ENCODE data around the gene CEP19. TPM values are rescaled to one million over a fixed set of nuclear protein-coding genes. Genes with fewer than 3 reads are reported as not detected.
A peak's percentile ranks its signal among the peaks of the same experiment; 100 is the strongest.

Gene CEP19
- total and polyA plus RNA-seq, 7 donors: 0.76 to 2.6 (median 1.6) TPM

DNA sequence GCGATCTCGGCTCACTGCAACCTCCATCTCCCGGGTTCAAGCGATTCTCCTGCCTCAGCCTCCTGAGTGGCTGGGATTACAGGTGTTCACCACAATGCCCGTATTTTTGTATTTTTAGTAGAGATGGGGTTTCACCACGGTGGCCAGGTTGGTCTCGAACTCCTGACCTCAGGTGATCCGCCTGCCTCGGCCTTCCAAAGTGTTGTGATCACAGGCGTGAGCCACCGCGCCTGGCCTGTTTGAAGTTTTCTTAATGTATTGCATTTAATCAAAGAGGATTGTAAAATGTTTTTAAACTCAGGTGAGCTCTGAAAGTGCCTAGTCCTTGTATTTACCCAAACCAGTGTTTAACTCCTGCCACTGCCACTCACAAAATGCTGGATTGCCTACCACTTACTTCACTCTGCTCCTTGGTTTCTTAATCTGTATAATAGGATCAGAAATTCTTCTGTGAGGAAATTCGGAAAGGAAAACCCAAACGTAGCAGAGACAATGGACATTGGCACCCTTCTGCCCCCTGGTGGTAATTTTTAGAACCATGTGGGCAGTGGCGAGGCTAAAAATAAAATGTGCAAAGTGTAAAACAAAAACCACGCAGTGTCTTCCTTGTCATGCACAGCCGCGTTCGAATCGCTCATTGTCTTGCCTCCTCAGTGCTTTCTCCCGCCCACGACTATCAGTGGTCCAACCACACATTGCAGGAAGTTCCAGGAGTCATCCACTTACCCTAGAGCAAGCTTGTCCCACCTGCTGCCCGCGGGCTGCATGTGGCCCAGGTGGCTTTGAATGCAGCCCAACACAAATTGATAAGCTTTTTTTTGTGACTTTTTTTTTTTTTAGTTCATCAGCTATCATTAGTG, 27.3 kb downstream of the CEP19 start:
- Histone ChIP-seq H3K27me3 (no peaks in the 10 kb centered on the region), H3K4me3 (no peak overlapping the region), H3K27ac (peak overlapping the region in 1 of 4 donors; percentile 8), H3K9me3 (no peaks in the 10 kb centered on the region), H3K36me3 (no peaks in the 10 kb centered on the region), H3K4me1 (peaks cover 0 to 9% (median 8%) of the 10 kb centered on the region in 4 donors)
- intact Hi-C loops (cut with DNase I): loop anchor here (1.0 kb wide), 1 partner anchor 75 kb away; no protein-coding TSS in a partner anchor
- 28 to 36% methylated on average over 24 of the region's 24 CpGs for WGBS, 2 donors
- TF ChIP-seq POLR2A (IDR thresholded peaks at IDR 0.05) (no peak), EP300 (IDR thresholded peaks at IDR 0.05) (no peak), POLR2AphosphoS5 (IDR thresholded peaks at IDR 0.05) (peak in 1 of 4 donors; percentile 21)
- TF ChIP-seq, protein P1, sequence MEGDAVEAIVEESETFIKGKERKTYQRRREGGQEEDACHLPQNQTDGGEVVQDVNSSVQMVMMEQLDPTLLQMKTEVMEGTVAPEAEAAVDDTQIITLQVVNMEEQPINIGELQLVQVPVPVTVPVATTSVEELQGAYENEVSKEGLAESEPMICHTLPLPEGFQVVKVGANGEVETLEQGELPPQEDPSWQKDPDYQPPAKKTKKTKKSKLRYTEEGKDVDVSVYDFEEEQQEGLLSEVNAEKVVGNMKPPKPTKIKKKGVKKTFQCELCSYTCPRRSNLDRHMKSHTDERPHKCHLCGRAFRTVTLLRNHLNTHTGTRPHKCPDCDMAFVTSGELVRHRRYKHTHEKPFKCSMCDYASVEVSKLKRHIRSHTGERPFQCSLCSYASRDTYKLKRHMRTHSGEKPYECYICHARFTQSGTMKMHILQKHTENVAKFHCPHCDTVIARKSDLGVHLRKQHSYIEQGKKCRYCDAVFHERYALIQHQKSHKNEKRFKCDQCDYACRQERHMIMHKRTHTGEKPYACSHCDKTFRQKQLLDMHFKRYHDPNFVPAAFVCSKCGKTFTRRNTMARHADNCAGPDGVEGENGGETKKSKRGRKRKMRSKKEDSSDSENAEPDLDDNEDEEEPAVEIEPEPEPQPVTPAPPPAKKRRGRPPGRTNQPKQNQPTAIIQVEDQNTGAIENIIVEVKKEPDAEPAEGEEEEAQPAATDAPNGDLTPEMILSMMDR (IDR thresholded peaks at IDR 0.05): peak; percentile 84 to 94 (median 87)
- DNase-seq: peak; percentile 75

DNA sequence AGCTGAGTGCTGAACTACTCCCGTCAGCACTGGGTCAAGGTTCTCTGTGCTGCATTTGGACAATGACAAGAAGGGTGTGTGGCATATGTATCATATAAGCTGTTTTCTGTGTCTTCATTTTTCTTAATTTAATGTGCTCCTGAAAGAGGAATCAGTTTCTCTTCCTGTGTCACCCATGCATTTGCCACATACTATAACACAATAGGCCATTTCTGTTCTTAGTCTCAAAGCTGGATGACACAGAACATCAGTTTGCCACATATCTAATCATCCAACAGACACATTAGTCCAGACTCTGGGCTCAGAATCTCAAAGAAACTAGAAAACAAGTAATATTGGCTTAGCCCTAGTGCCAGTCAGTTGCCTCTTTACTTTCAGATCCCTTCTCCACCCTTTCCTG, 34.1 kb downstream of the CEP19 start:
- Histone ChIP-seq H3K27ac (no peak overlapping the region), H3K9me3 (no peaks in the 10 kb centered on the region), H3K27me3 (no peaks in the 10 kb centered on the region), H3K4me1 (no peaks in the 10 kb centered on the region), H3K4me3 (no peak overlapping the region), H3K36me3 (no peaks in the 10 kb centered on the region)
- intact Hi-C loops (cut with DNase I): no loop called here
- no peak for DNase-seq
- TF ChIP-seq POLR2AphosphoS5 (IDR thresholded peaks at IDR 0.05) (no peak), EP300 (IDR thresholded peaks at IDR 0.05) (no peak), POLR2A (IDR thresholded peaks at IDR 0.05) (no peak)
- TF ChIP-seq, protein P1 (IDR thresholded peaks at IDR 0.05): no peak
- 43 to 71% methylated on average over 1 of the region's 1 CpG for WGBS, 2 donors

- WGBS, 2 donors: 33 to 61% methylated on average over 1 of the region's 1 CpG
- Histone ChIP-seq H3K36me3 (no peaks in the 10 kb centered on the region), H3K4me1 (no peaks in the 10 kb centered on the region), H3K27me3 (no peaks in the 10 kb centered on the region), H3K9me3 (no peaks in the 10 kb centered on the region), H3K27ac (no peak overlapping the region), H3K4me3 (no peak overlapping the region)
- intact Hi-C loops (cut with DNase I): no loop called here
- no peak for DNase-seq
- no peak for TF ChIP-seq POLR2A (IDR thresholded peaks at IDR 0.05)
Measured at GRCh38 chr3:196677353-196677752, 34.7 kb downstream of the CEP19 start.

DNA sequence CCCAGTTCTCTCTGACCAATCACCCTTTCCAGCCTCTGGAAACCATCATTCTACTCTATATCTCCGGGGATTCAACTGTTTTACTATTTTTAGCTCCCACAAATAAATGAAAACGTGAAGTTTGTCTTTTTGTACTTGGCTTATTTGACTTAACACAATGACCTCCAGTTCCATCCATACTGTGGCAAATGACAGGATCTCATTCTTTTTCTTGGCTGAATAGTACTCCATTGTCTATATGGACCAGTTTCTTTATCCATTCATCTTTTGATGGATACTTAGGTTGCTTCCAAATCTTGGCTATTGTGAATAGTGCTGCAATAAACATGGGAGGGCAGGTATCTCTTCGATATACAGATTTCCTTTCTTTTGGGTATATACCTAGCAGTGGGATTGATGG, 38.4 kb downstream of the CEP19 start:
- Histone ChIP-seq H3K27ac (no peak overlapping the region), H3K36me3 (no peaks in the 10 kb centered on the region), H3K4me1 (no peaks in the 10 kb centered on the region), H3K9me3 (no peaks in the 10 kb centered on the region), H3K27me3 (no peaks in the 10 kb centered on the region), H3K4me3 (no peak overlapping the region)
- TF ChIP-seq, protein P1 (IDR thresholded peaks at IDR 0.05): no peak
- TF ChIP-seq POLR2AphosphoS5 (IDR thresholded peaks at IDR 0.05) (no peak), POLR2A (IDR thresholded peaks at IDR 0.05) (no peak), EP300 (IDR thresholded peaks at IDR 0.05) (no peak)
- WGBS, 2 donors: 89 to 93% methylated on average over 3 of the region's 3 CpGs
- DNase-seq: no peak
- intact Hi-C loops (cut with DNase I): no loop called here

DNA sequence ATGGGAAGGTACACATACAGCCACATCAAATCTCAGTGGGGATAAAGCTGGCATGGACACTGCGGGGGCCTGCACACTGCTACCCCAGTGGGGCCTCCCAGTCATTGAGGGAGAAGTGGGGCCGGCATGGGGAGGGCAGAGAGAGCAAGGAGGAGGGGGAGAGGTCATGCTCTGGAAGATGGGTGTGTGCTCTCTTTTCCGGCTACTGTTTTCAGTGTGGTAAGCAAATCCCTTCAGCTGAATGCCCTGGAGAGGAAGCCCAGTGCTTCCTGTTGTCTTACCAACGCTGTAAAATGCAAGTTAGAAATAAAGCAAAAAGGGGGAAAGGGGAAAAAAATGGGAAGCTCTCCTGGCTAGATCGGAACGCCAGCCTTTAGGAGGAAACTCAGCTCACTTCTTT, 41.7 kb downstream of the CEP19 start:
- no peaks in the 10 kb centered on the region for H3K27me3 ChIP-seq
- DNase-seq: no peak
- no peak for TF ChIP-seq POLR2AphosphoS5 (IDR thresholded peaks at IDR 0.05)
- intact Hi-C loops (cut with DNase I): no loop called here
- H3K36me3 ChIP-seq: no peaks in the 10 kb centered on the region
- H3K9me3 ChIP-seq: no peaks in the 10 kb centered on the region
- 30 to 44% methylated on average over 6 of the region's 6 CpGs for WGBS, 2 donors
- H3K4me3 ChIP-seq: no peak overlapping the region
- no peak overlapping the region for H3K27ac ChIP-seq
- H3K4me1 ChIP-seq: no peaks in the 10 kb centered on the region

Measured in sigmoid colon (tissue), 7 donors.